ENCODE results near the gene DHRS13.

DNA sequence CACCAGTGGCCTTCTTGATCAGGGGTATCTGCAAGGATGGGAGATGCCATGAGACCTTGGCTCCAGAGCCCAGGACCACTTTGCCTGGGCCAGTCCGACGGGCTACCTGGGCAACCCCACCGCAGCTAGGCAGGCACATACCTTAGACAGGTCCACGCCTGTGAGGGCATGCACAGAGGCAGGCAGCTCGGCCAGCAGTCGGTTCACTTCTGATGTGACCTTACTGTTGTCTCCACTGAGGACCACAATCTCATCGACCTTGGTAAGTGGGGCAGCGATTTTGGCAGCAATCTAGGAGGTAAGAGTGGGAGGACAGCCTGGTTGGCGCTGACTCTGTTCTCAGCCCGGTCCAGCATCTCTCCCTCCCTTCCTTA is 22.3 kb downstream of the DHRS13 start:
- TF ChIP-seq CTCF (IDR thresholded peaks at IDR 0.05): no peak
- no peak for TF ChIP-seq POLR2A (IDR thresholded peaks at IDR 0.05)
